ENCODE measurements around the gene CPLX3. TPM values are rescaled to one million over a fixed set of nuclear protein-coding genes. Genes with fewer than 3 reads are reported as not detected.

Gene CPLX3
- total and polyA plus RNA-seq, 2 of the 8 experiments (the other 6 are each of a cell fraction or from before 2014, with no cell fraction given): 0.17 TPM; not detected in 1

- Histone ChIP-seq H3K18ac (ENCODE audit: extremely low read depth, low read length) (no peak overlapping the region), H3K4me3 (ENCODE audit: extremely low read depth in 1 of 4, insufficient read depth in 2 of 4, low read depth in 3 of 4, low read length in 4 of 4) (no peak overlapping the region; a peak in 1 of 8 replicates), H2BK120ac (replicated peaks; ENCODE audit: low read depth, low read length) (no peak overlapping the region), H3K9me3 (ENCODE audit: insufficient read depth in 2 of 2, low read depth in 1 of 2, low read length in 1 of 2) (no peaks in the 10 kb centered on the region), H2BK15ac (ENCODE audit: low read length) (no peak overlapping the region), H3K23me2 (ENCODE audit: low read depth, low read length) (0 out of 2 replicates have a peak, but pooled peaks cover 2% of the 10 kb centered on the region), H2AK5ac (ENCODE audit: low read depth, low read length) (no peak overlapping the region), H3K79me2 (ENCODE audit: control insufficient read depth in 1 of 2, insufficient read depth in 2 of 2, low read length in 2 of 2) (no peaks in the 10 kb centered on the region), H4K8ac (ENCODE audit: extremely low read depth, insufficient read depth, low read length) (peak overlapping the region; percentile 28; the same call in 1 of the 2 replicates), H3K4me1 (replicated peaks in 1 of 4; ENCODE audit: control insufficient read depth in 3 of 4, insufficient read depth in 4 of 4, low read length in 3 of 4) (peaks cover 0 to 13% (median 6%) of the 10 kb centered on the region in 4 experiments; a peak in 6 of 7 replicates), H3K27ac (ENCODE audit: low read depth, low read length) (no peak overlapping the region), H3K4ac (replicated peaks; ENCODE audit: insufficient read length, low read depth, low read length) (no peak overlapping the region), H2BK12ac (ENCODE audit: low read depth, low read length) (no peak overlapping the region), H3K4me2 (ENCODE audit: insufficient read depth in 1 of 2, low read depth in 2 of 2, low read length in 2 of 2) (no peak overlapping the region; a peak in 1 of 4 replicates), H4K91ac (replicated peaks; ENCODE audit: insufficient read length, low read length) (no peak overlapping the region), H2BK5ac (ENCODE audit: low read depth, low read length) (no peak overlapping the region), H4K5ac (ENCODE audit: insufficient read length, low read depth, low read length) (no peak overlapping the region), H3K27me3 (replicated peaks in 1 of 4; ENCODE audit: control insufficient read depth in 3 of 4, extremely low read depth in 1 of 4, insufficient read depth in 3 of 4, low read length in 3 of 4) (peaks cover 0 to 27% (median 16%) of the 10 kb centered on the region in 4 experiments; a peak in 6 of 7 replicates), H2BK20ac (ENCODE audit: low read length) (no peak overlapping the region), H3K23ac (ENCODE audit: insufficient read length) (no peak overlapping the region), H3K56ac (replicated peaks; ENCODE audit: insufficient read length, low read depth, low read length) (no peak overlapping the region), H4K20me1 (replicated peaks in 1 of 2; ENCODE audit: control insufficient read depth in 1 of 2, insufficient read depth in 2 of 2, low read length in 2 of 2) (no peaks in the 10 kb centered on the region), H2AFZ (ENCODE audit: low read length) (no peak overlapping the region), H3K9ac (replicated peaks in 1 of 4; ENCODE audit: extremely low read depth in 1 of 4, low read depth in 3 of 4, low read length in 3 of 4) (no peak overlapping the region), H3K79me1 (ENCODE audit: low read depth, low read length) (no peaks in the 10 kb centered on the region), H3K14ac (ENCODE audit: insufficient read length) (no peak overlapping the region), H3K36me3 (ENCODE audit: control insufficient read depth in 2 of 4, insufficient read depth in 4 of 4, low read length in 3 of 4) (no peaks in the 10 kb centered on the region)
- ChIA-PET POLR2A (ENCODE audit: partially characterized antibody) (interaction anchor here (1.1 to 2.6 kb wide), 8 partner anchors 10 to 114 kb away, joined by 3 to 10 read pairs (median 4); partner anchors contain the start of gene ULK3), CTCF (ENCODE audit: partially characterized antibody) (interaction anchor here (0.8 to 15.7 kb wide), 17 partner anchors 8 to 190 kb away, joined by 3 to 135 read pairs (median 5); partner anchors contain the start of gene LMAN1L)
- DNase-seq (ENCODE audit: low read depth in 1 of 2, low spot score in 2 of 2) (no peak), FAIRE-seq (no peak)
- TF ChIP-seq RAD21 (IDR thresholded peaks at IDR 0.05 in 1 of 2, conservative IDR thresholded peaks at IDR 0.05 in 1 of 2; ENCODE audit: low read depth in 2 of 2, low read length in 2 of 2): peak in 1 of 2 experiments; percentile 14; a peak in 2 of 4 replicates
- no peak for TF ChIP-seq POLR2A (IDR thresholded peaks at IDR 0.05; ENCODE audit: control extremely low read depth in 1 of 2, low read depth in 2 of 2, low read length in 2 of 2)
- 0 out of 4 replicates have a peak, but pooled peaks of 1 of the 2 experiments have one; percentile 42 for TF ChIP-seq SIN3A (conservative IDR thresholded peaks at IDR 0.05 in 1 of 2, IDR thresholded peaks at IDR 0.05 in 1 of 2; ENCODE audit: low read depth in 1 of 2, low read length in 2 of 2)
- 82% methylated on average over 11 of the region's 11 CpGs; no CpG with 5 or more reads in 1 of the 2 experiments for WGBS, 2 experiments (ENCODE audit: extremely low coverage in 1 of 2, insufficient coverage in 1 of 2, insufficient read length in 1 of 2, insufficient replicate concordance in 2 of 2, low coverage in 1 of 2, low lambda C conversion rate in 2 of 2, missing lambda C conversion rate in 1 of 2)
Observed at GRCh38 chr15:74821091-74821789, 5.2 kb upstream of the CPLX3 start.

Measured in H1 (cell line).